Measurements from ENCODE around the gene CSGALNACT2. TPM values are rescaled to one million over a fixed set of nuclear protein-coding genes. Genes with fewer than 3 reads are reported as not detected.
A peak's percentile ranks its signal among the peaks of the same experiment; 100 is the strongest.

The CSGALNACT2 gene
- total and polyA plus RNA-seq, 2 of the 13 experiments (the other 11 are each of a cell fraction or from before 2014, with no cell fraction given), result 3.3 to 7.1 TPM

DNA sequence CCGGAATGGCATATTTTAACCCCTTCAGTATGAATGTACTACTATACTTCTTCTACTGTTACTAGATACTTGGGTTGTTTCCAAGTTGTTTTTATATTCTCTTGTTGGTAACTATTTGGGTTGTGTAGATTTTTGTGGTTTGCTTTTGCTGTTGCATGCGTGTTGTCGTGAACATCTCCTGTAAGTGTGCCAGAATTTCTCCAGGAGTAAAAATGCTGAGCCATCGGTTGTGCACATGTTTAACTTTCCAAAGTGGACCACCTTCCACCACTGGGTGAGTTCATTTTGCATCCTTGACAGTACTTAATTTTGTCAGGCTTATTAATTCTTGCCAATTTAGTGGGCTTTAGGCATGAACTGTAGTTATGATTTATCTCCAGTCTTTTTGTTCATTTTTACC is 47.9 kb downstream of the CSGALNACT2 start:
- ATAC-seq, result no peak
- in situ Hi-C loops (cut with HindIII; ENCODE audit: extremely low pct_ligation_motif_present, low pct_unique_long_range_greater_than_20kb), result no loop called here

More for the DNA sequence above, 47.9 kb downstream of the CSGALNACT2 start:
- H3K4me1 ChIP-seq (ENCODE audit: insufficient read depth, low read length), result peaks cover 7% of the 10 kb centered on the region; the same call in 1 of the 2 replicates
- H3K27ac ChIP-seq (ENCODE audit: extremely low read length, insufficient read depth, low read length), result no peak overlapping the region
- CTCF ChIA-PET (ENCODE audit: low intra/inter-chr PET ratio, low total read pairs), result no interaction called here
- H3K9me3 ChIP-seq (ENCODE audit: low read length), result no peaks in the 10 kb centered on the region
- H3K36me3 ChIP-seq (replicated peaks in 1 of 2; ENCODE audit: control insufficient read depth in 1 of 2, insufficient read depth in 2 of 2, low read length in 2 of 2), result peaks cover 0 to 6% of the 10 kb centered on the region in 2 experiments; a peak in 1 of 5 replicates
- no peak overlapping the region for H3K9ac ChIP-seq (ENCODE audit: insufficient read depth, low read depth, low read length)
- H4K20me1 ChIP-seq (ENCODE audit: insufficient read depth, low read length), result no peaks in the 10 kb centered on the region
- no peaks in the 10 kb centered on the region for H3K27me3 ChIP-seq (ENCODE audit: control insufficient read depth in 1 of 2, insufficient read depth in 2 of 2, low read length in 2 of 2)
- no peak for FAIRE-seq
- DNase-seq (ENCODE audit: low spot score), result no peak
- no peak overlapping the region for H2AFZ ChIP-seq (ENCODE audit: low read length)
- no peak overlapping the region for H3K4me3 ChIP-seq (replicated peaks in 1 of 3; ENCODE audit: insufficient read depth in 1 of 3, low read depth in 2 of 3, low read length in 3 of 3)
- TF ChIP-seq DNMT3B (CRISPR knock-in tag; conservative IDR thresholded peaks at IDR 0.05) (no peak), ATRX (CRISPR knock-in tag; IDR thresholded peaks at IDR 0.05; ENCODE audit: borderline replicate concordance) (no peak), RAD21 (CRISPR knock-in tag; IDR thresholded peaks at IDR 0.05) (no peak), ZNF432 (CRISPR knock-in tag; IDR thresholded peaks at IDR 0.05; ENCODE audit: borderline replicate concordance) (no peak), ZNF605 (CRISPR knock-in tag; IDR thresholded peaks at IDR 0.05) (no peak), ZNF543 (CRISPR knock-in tag; IDR thresholded peaks at IDR 0.05) (no peak), ZNF138 (CRISPR knock-in tag; IDR thresholded peaks at IDR 0.05; ENCODE audit: low read depth) (no peak), MAFF (IDR thresholded peaks at IDR 0.05; ENCODE audit: low read depth, low read length) (peak; percentile 45), ZNF839 (CRISPR knock-in tag; IDR thresholded peaks at IDR 0.05; ENCODE audit: borderline replicate concordance) (no peak), NR1H2 (CRISPR knock-in tag; IDR thresholded peaks at IDR 0.05; ENCODE audit: borderline replicate concordance, low read depth) (no peak), MXI1 (IDR thresholded peaks at IDR 0.05; ENCODE audit: borderline replicate concordance, low read depth, low read length) (no peak), TAF1 (CRISPR knock-in tag; IDR thresholded peaks at IDR 0.05) (no peak), MAFK (conservative IDR thresholded peaks at IDR 0.05 in 1 of 2, IDR thresholded peaks at IDR 0.05 in 1 of 2; ENCODE audit: low read length in 2 of 2) (peak; percentile 29 to 72)
- TF ChIP-seq, protein P1, sequence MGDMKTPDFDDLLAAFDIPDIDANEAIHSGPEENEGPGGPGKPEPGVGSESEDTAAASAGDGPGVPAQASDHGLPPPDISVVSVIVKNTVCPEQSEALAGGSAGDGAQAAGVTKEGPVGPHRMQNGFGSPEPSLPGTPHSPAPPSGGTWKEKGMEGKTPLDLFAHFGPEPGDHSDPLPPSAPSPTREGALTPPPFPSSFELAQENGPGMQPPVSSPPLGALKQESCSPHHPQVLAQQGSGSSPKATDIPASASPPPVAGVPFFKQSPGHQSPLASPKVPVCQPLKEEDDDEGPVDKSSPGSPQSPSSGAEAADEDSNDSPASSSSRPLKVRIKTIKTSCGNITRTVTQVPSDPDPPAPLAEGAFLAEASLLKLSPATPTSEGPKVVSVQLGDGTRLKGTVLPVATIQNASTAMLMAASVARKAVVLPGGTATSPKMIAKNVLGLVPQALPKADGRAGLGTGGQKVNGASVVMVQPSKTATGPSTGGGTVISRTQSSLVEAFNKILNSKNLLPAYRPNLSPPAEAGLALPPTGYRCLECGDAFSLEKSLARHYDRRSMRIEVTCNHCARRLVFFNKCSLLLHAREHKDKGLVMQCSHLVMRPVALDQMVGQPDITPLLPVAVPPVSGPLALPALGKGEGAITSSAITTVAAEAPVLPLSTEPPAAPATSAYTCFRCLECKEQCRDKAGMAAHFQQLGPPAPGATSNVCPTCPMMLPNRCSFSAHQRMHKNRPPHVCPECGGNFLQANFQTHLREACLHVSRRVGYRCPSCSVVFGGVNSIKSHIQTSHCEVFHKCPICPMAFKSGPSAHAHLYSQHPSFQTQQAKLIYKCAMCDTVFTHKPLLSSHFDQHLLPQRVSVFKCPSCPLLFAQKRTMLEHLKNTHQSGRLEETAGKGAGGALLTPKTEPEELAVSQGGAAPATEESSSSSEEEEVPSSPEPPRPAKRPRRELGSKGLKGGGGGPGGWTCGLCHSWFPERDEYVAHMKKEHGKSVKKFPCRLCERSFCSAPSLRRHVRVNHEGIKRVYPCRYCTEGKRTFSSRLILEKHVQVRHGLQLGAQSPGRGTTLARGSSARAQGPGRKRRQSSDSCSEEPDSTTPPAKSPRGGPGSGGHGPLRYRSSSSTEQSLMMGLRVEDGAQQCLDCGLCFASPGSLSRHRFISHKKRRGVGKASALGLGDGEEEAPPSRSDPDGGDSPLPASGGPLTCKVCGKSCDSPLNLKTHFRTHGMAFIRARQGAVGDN (CRISPR knock-in tag; IDR thresholded peaks at IDR 0.05), result no peak
- POLR2A ChIA-PET, result no interaction called here
- no TSS peak for BruUV-seq (replicated peaks)
- H3K4me2 ChIP-seq (ENCODE audit: low read depth, low read length), result no peak overlapping the region
- intact Hi-C loops (cut with micrococcal nuclease; ENCODE audit: unreplicated experiment), result no loop called here
- 97% methylated on average over 4 of the region's 4 CpGs for WGBS (ENCODE audit: low lambda C conversion rate)
- H3K79me2 ChIP-seq (ENCODE audit: insufficient read depth, low read length), result no peaks in the 10 kb centered on the region

Data from HepG2 (cell line).